ENCODE data around the gene ZNF827.

GRCh38 chr4:145774473-145774872, 164.2 kb downstream of the ZNF827 start:
- TF ChIP-seq POLR2AphosphoS5 (IDR thresholded peaks at IDR 0.05) (no peak), EP300 (IDR thresholded peaks at IDR 0.05) (no peak), CTCF (IDR thresholded peaks at IDR 0.05) (no peak), POLR2A (IDR thresholded peaks at IDR 0.05) (no peak)
